NCI-H1092 (cell line): ENCODE measurements around the gene IFRD2.
"Not testable (repeated sequence)": the region's sequence is repeated elsewhere in the genome, so short reads cannot be mapped to it uniquely, and the experiment has no call there.

Source experiments
- DNase-seq: peaks from one replicate; lab custom pipeline; 2025; lab: John Stamatoyannopoulos, UW

Gene IFRD2

GRCh38 chr3:50299929-50300680 lies 7.9 kb upstream of the IFRD2 start:
- DNase-seq, result no peak

DNA sequence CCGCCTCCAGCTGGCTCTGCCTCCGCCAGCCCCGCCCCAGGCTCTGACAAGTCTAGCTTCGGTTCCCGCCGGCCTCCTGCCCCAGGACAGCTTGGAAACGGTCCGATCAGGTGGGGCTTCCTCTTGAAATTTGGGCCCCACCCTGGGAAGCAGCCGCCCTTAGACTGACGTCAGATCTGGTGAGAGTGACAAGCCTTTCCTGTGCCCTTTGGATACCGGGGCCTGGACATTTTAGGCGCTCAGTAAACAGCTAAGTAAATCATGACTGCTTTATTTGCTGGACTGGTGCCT lies 7.4 kb upstream of the IFRD2 start:
- DNase-seq, result no peak

- DNase-seq, result peak; percentile 95
Measured at GRCh38 chr3:50298836-50299637, 6.8 kb upstream of the IFRD2 start, which contains the start of the genes HYAL3 and NAA80. Gene HYAL3 (minus strand): TSS chr3:50299405. CDS start chr3:50295602, 3,803 bp downstream. Gene NAA80 (minus strand): TSS chr3:50299405. CDS start chr3:50297463, 1,942 bp downstream.

DNA sequence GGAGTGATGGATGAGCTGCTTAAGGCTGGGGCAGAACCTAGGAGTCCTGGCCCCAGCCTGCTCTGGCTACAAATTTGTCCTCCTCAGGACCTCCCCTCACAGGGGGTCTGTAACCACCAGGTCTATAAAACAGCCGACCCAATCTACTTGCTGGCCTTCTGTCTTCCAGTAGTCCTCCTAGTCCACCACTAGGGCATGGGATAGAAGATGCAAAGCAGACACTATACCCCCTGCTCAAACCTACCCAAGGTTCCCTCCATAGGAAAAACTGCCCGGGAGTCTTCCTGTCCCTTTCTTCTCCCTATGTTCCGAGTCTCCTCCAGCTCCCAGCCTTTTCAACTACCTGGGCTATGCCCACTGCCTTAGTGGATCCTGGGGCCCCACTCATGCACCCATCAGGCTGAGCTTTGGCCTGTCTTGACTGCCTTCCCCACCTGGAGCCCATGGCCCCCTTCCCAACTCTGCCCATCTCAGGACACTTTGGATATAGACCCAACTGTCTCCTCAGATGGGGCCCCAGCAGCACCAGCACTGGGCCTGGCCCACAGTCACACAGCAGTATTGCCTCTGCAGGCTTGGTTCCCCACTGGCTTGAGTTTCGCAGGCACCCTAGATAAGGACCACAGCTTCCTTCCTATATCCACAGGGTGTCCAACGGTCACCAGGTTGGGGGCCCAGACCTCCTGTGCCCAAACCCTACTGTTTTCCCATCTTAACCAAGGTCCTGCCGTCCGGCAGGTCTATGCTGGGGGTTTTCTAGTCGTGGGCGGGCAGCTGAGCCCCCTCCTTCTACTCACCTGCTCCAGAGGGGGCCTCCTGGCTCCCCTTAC lies 5.9 kb upstream of the IFRD2 start:
- no peak for DNase-seq

DNA sequence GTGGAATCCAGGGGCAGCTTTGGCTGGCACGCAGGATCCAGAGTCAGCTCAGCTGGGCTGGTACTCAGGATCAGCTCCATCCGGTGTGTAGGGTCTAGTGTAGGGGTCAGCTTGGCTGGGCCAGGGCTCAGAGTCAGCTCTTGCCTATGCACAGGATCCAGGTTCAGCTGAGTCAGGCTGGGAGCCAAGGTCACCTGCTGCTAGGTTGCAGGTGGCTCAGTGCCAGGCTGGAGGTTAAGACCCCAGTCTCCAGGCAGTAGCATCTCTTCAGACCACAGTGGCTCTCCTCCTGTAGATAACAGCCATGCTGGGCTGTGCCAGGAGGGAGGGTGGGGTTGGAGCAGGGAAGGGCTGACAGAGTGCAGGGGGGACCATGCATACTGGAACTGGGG lies 5.2 kb upstream of the IFRD2 start:
- no peak for DNase-seq

- DNase-seq, result no peak
Measured at GRCh38 chr3:50296721-50297383, 4.6 kb upstream of the IFRD2 start.

GRCh38 chr3:50295553-50296431 lies 3.6 kb upstream of the IFRD2 start:
- no peak for DNase-seq

GRCh38 chr3:50294492-50295403 lies 2.5 kb upstream of the IFRD2 start:
- no peak for DNase-seq

DNA sequence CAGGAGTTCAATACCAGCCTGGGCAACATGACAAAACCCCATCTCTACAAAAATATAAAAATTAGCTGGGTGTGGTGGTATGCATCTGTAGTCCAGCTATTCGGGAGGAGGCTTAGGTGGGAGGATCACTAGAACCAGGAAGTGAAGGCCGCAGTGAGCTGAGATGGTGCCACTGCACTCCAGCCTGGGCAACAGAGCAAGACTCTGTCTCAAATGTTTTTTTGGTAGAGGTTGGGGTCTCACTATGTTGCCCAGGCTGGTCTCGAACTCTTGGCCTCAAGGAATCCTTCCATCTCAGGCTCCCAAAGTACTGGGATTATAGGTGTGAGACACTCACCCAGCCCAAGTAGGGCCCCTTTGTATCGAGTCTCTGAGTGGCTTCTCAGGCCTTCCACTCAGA lies 1.9 kb upstream of the IFRD2 start:
- no peak for DNase-seq

DNA sequence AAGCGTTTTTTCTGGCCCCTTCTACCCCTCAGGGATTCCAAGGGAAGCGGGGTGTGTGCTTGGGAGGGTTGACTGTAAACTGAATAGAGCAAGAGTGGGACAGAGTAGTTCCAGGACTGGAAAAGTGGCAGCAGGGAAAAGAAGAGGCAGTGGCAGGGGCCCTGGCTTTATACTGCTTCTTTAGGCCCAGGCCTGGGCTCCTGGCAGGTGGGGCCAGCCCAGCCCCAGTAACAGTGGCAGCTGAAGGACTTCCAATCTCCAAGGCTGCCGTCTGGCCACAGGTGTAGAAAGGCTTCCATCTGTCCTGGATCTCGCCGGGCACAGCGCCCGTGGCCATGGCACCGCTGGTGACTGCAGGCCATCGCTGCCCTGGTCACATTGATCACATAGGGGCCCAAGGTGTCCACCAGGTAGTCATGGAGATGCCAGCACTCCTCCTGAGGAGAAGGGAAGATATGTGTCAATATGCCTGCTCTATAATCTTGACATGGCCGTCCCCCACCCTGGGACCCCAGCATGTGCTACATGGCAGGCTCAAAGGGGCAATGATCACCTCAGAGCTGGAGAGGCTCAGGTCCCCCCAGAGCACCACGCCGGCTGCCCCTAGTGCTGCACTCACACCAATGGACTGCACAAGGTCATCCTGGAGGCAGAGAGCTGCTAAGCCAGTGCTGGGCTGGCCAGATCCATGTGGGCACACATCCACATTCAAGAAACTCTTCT lies 1.0 kb upstream of the IFRD2 start:
- DNase-seq, result no peak

GRCh38 chr3:50290161-50290641 lies 2.0 kb downstream of the IFRD2 start:
- no peak for DNase-seq

DNA sequence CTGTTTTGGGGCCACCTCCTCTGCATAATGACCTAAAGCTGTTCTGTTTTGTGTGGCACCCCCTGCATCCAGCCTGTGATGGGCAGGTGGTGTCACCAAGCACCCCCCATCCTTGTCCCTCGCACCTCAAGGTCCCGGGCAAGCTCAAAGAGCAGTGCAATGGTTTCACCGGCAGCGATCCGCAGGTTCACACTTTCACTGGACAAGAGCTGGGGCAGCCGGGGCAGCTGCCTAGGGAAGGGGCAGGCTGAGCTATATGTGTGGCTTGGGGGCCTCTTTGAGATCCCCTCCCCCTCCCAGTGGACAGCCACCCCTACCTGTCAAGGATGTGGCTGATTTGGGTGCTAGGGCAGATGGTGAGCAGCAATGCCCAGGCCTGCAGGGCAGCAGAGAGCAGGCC lies 3.1 kb downstream of the IFRD2 start:
- no peak for DNase-seq

DNA sequence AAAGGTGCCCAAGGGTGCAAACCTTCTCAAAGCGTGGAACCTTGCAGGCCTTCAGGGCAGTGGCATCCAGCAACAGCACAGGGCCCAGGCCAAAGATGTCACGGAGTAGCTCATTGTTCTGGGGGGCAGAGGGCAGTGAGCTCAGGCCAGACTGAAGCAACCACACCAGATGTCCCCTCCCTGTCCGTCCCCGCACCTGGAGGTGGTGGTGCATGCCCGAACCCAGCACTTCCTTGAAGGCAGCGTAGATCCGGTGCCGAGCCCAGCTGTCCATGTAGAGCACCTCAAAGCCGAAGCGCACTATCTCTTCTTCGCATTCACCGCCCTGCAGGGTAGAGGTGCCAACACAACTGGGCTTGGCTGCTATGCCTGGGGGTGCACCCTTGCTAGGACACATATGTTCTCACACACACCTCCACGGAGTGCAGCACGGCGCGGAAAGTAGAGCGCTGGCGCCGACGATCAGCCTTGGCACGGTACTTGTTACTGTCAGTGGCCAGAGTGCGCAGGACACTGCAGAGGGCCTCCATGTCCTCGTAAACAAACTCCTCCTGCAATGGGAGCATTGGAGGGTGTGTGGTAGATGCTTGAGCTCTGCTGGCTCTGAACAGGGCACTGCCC lies 3.7 kb downstream of the IFRD2 start:
- DNase-seq, result no peak

- DNase-seq, result no peak
Measured at GRCh38 chr3:50287262-50287661, 5.0 kb downstream of the IFRD2 start.

DNA sequence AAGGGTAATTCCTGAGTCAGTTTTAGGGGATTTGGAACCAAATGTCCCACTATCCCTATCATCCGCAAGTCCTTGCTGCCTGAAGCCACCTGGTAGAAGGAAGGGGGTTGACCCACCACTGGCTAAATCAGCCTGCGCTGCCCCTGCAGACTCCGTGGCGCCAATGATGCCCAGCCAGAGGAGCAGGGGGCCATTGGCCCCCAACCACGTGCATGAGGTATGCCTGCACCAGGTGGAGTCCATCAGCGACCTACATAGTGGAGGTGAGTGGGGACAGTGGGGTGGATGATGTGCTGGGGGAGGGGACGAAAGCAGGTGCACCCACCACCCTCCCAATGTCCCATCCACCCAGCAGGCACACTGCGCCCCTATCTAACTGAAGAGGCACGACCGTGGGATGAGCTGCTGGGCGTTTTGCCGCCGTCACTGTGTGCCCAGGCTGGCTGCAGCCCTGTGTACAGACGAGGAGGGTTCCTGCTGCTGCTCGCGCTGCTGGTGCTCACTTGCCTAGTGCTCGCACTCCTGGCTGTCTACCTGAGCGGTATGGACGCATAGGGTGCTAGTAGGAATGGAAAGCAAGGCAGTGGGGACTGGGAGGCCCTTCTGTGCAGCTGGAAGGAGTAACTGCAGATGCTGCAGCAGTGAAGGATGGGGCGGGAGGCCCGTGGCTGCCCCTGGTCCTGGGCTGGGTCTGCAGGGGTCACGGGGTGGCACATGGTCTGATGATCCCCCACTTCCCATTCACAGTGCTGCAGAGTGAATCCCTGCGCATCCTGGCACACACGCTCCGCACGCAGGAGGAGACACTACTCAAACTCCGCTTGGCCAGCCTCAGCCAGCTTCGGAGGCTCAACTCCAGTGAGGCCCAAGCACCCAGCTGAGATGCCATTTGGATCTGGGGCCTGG lies 5.7 kb downstream of the IFRD2 start:
- DNase-seq, result no peak

DNA sequence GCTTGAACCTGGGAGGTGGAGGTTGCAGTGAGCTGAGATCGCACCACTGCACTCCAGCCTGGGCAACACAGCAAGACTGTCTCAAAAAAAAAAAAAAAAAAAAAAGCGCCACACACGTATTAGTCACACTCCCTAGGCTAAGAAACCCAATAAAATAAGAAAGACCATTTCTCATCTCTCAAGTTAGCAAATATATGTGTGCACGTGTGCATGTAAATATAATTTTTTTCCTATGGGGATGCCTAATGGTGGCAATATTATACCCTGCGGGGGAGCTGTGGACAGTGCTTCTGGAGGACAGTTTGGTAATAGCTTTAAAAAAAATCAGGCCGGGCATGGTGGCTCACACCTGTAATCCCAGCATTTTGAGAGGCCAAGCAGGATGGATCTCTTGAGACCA lies 8.1 kb downstream of the IFRD2 start:
- DNase-seq, result not testable (repeated sequence)

- no peak for DNase-seq
Measured at GRCh38 chr3:50279255-50280016, 12.8 kb downstream of the IFRD2 start.
